ENCODE data around the gene NANOG. TPM values are rescaled to one million over a fixed set of nuclear protein-coding genes. Genes with fewer than 3 reads are reported as not detected.
"Not testable (repeated sequence)": the region's sequence is repeated elsewhere in the genome, so short reads cannot be mapped to it uniquely, and the experiment has no call there.

The NANOG gene
- total RNA-seq, 1 experiment from 2014 or later, result not detected

- POLR2A ChIA-PET, result interaction anchor here (0.6 kb wide), 1 partner anchor 155 kb away, joined by 4 read pairs; no protein-coding TSS in a partner anchor
- Mint-ChIP-seq H3K27ac (ENCODE audit: low read depth, unreplicated experiment) (no peak overlapping the region), H3K27me3 (ENCODE audit: insufficient read depth, unreplicated experiment) (no peaks in the 10 kb centered on the region), H3K4me3 (ENCODE audit: unreplicated experiment) (no peak overlapping the region), H3K4me1 (ENCODE audit: insufficient read depth, unreplicated experiment) (no peaks in the 10 kb centered on the region), H3K9me3 (ENCODE audit: unreplicated experiment) (no peaks in the 10 kb centered on the region), H3K36me3 (ENCODE audit: insufficient read depth, unreplicated experiment) (no peaks in the 10 kb centered on the region)
- no TSS peak for BruUV-seq (replicated peaks)
- TF ChIP-seq CTCF (IDR thresholded peaks at IDR 0.05; ENCODE audit: unreplicated experiment), result no peak
- CTCF ChIA-PET, result interaction anchor here (0.6 to 1.1 kb wide), 3 partner anchors 10 to 197 kb away, joined by 3 to 4 read pairs (median 4); no protein-coding TSS in a partner anchor
- intact Hi-C loops (cut with micrococcal nuclease), result no loop called here
- DNase-seq (ENCODE audit: unreplicated experiment), result peak; percentile 46
Measured at GRCh38 chr12:7797698-7798398, 8.6 kb downstream of the NANOG start.

- H3K27me3 Mint-ChIP-seq (ENCODE audit: insufficient read depth, unreplicated experiment); H3K27ac Mint-ChIP-seq (ENCODE audit: low read depth, unreplicated experiment); POLR2A ChIA-PET; DNase-seq (ENCODE audit: unreplicated experiment); BruUV-seq (replicated peaks); H3K4me3 Mint-ChIP-seq (ENCODE audit: unreplicated experiment); H3K9me3 Mint-ChIP-seq (ENCODE audit: unreplicated experiment); H3K4me1 Mint-ChIP-seq (ENCODE audit: insufficient read depth, unreplicated experiment); H3K36me3 Mint-ChIP-seq (ENCODE audit: insufficient read depth, unreplicated experiment); intact Hi-C loops (cut with micrococcal nuclease): not testable (repeated sequence)
- CTCF ChIA-PET, result interaction anchor here (0.7 to 1.1 kb wide), 3 partner anchors 11 to 30 kb away, joined by 4 read pairs; no protein-coding TSS in a partner anchor
Measured at GRCh38 chr12:7798750-7799308, 9.6 kb downstream of the NANOG start.

- CTCF ChIA-PET, result interaction anchor here (0.9 to 2.0 kb wide), 5 partner anchors 9 to 159 kb away, joined by 4 to 9 read pairs (median 5); no protein-coding TSS in a partner anchor
- Mint-ChIP-seq H3K4me1 (ENCODE audit: insufficient read depth, unreplicated experiment) (no peaks in the 10 kb centered on the region), H3K36me3 (ENCODE audit: insufficient read depth, unreplicated experiment) (no peaks in the 10 kb centered on the region), H3K9me3 (ENCODE audit: unreplicated experiment) (no peaks in the 10 kb centered on the region), H3K4me3 (ENCODE audit: unreplicated experiment) (no peak overlapping the region), H3K27ac (ENCODE audit: low read depth, unreplicated experiment) (no peak overlapping the region), H3K27me3 (ENCODE audit: insufficient read depth, unreplicated experiment) (no peaks in the 10 kb centered on the region)
- intact Hi-C loops (cut with micrococcal nuclease), result no loop called here
- no peak for TF ChIP-seq CTCF (IDR thresholded peaks at IDR 0.05; ENCODE audit: unreplicated experiment)
- BruUV-seq (replicated peaks), result no TSS peak
- DNase-seq (ENCODE audit: unreplicated experiment), result no peak
- POLR2A ChIA-PET, result no interaction called here
Measured at GRCh38 chr12:7801460-7801859, 12.3 kb downstream of the NANOG start.

- BruUV-seq (replicated peaks); H3K36me3 Mint-ChIP-seq (ENCODE audit: insufficient read depth, unreplicated experiment); H3K27me3 Mint-ChIP-seq (ENCODE audit: insufficient read depth, unreplicated experiment); H3K27ac Mint-ChIP-seq (ENCODE audit: low read depth, unreplicated experiment); H3K4me3 Mint-ChIP-seq (ENCODE audit: unreplicated experiment); POLR2A ChIA-PET; H3K4me1 Mint-ChIP-seq (ENCODE audit: insufficient read depth, unreplicated experiment); H3K9me3 Mint-ChIP-seq (ENCODE audit: unreplicated experiment); DNase-seq (ENCODE audit: unreplicated experiment): not testable (repeated sequence)
- intact Hi-C loops (cut with micrococcal nuclease), result loop anchor here (5.0 kb wide), 2 partner anchors 219 to 589 kb away; no protein-coding TSS in a partner anchor
- CTCF ChIA-PET, result interaction anchor here (0.6 to 7.0 kb wide), 24 partner anchors 8 to 644 kb away, joined by 3 to 86 read pairs (median 4); no protein-coding TSS in a partner anchor
Measured at GRCh38 chr12:7806319-7806718, 17.1 kb downstream of the NANOG start.

GRCh38 chr12:7806863-7807487 is 17.8 kb downstream of the NANOG start:
- Mint-ChIP-seq H3K4me3 (ENCODE audit: unreplicated experiment) (no peak overlapping the region), H3K36me3 (ENCODE audit: insufficient read depth, unreplicated experiment) (no peaks in the 10 kb centered on the region), H3K9me3 (ENCODE audit: unreplicated experiment) (no peaks in the 10 kb centered on the region), H3K27ac (ENCODE audit: low read depth, unreplicated experiment) (no peak overlapping the region), H3K4me1 (ENCODE audit: insufficient read depth, unreplicated experiment) (no peaks in the 10 kb centered on the region), H3K27me3 (ENCODE audit: insufficient read depth, unreplicated experiment) (no peaks in the 10 kb centered on the region)
- BruUV-seq (replicated peaks), result no TSS peak
- peak; percentile 92 for TF ChIP-seq CTCF (IDR thresholded peaks at IDR 0.05; ENCODE audit: unreplicated experiment)
- CTCF ChIA-PET, result interaction anchor here (0.7 to 7.0 kb wide), 25 partner anchors 7 to 645 kb away, joined by 3 to 86 read pairs (median 4); no protein-coding TSS in a partner anchor
- POLR2A ChIA-PET, result no interaction called here
- peak; percentile 74 for DNase-seq (ENCODE audit: unreplicated experiment)
- intact Hi-C loops (cut with micrococcal nuclease), result loop anchor here (1.0 to 5.0 kb wide), 5 partner anchors 91 to 590 kb away; no protein-coding TSS in a partner anchor

GRCh38 chr12:7825754-7826153 is 36.6 kb downstream of the NANOG start:
- POLR2A ChIA-PET, result interaction anchor here (0.6 kb wide), 3 partner anchors 35 to 143 kb away, joined by 3 read pairs; no protein-coding TSS in a partner anchor
- H3K9me3 Mint-ChIP-seq (ENCODE audit: unreplicated experiment); H3K36me3 Mint-ChIP-seq (ENCODE audit: insufficient read depth, unreplicated experiment); BruUV-seq (replicated peaks); H3K27me3 Mint-ChIP-seq (ENCODE audit: insufficient read depth, unreplicated experiment); intact Hi-C loops (cut with micrococcal nuclease); H3K4me3 Mint-ChIP-seq (ENCODE audit: unreplicated experiment); H3K4me1 Mint-ChIP-seq (ENCODE audit: insufficient read depth, unreplicated experiment): not testable (repeated sequence)
- CTCF ChIA-PET, result interaction anchor here (0.6 to 1.6 kb wide), 6 partner anchors 16 to 1524 kb away, joined by 3 to 10 read pairs (median 6); no protein-coding TSS in a partner anchor
- peak; percentile 64 for DNase-seq (ENCODE audit: unreplicated experiment)
- peak overlapping the region; percentile 9 for H3K27ac Mint-ChIP-seq (ENCODE audit: low read depth, unreplicated experiment)
